ENCODE results near the gene RASD2. TPM values are rescaled to one million over a fixed set of nuclear protein-coding genes. Genes with fewer than 3 reads are reported as not detected.

The RASD2 gene
- total and polyA plus RNA-seq, 2 donors (not counting 1 experiment from before 2014, with no cell fraction given), result under 0.01 to 0.01 TPM

DNA sequence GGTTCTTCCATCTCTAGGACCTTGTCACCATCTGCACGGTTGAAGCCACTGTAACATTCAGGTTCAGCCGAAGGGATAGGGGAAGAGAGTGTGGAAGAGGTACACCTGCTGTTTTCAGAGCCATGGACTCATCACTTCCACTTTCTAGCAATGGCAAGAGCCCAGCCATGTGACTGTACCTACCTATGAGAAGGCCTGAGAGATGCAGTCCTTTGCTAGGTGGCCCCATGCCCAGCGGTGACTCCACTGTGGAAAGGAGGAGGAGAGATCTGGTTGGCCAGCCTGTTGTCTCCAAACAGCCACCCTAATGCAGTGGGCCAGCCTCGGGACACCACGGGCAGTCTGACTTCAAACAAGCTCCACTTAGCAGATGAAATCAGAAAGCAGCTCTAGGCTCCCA lies 16.0 kb downstream of the RASD2 start:
- TF ChIP-seq, protein P1, sequence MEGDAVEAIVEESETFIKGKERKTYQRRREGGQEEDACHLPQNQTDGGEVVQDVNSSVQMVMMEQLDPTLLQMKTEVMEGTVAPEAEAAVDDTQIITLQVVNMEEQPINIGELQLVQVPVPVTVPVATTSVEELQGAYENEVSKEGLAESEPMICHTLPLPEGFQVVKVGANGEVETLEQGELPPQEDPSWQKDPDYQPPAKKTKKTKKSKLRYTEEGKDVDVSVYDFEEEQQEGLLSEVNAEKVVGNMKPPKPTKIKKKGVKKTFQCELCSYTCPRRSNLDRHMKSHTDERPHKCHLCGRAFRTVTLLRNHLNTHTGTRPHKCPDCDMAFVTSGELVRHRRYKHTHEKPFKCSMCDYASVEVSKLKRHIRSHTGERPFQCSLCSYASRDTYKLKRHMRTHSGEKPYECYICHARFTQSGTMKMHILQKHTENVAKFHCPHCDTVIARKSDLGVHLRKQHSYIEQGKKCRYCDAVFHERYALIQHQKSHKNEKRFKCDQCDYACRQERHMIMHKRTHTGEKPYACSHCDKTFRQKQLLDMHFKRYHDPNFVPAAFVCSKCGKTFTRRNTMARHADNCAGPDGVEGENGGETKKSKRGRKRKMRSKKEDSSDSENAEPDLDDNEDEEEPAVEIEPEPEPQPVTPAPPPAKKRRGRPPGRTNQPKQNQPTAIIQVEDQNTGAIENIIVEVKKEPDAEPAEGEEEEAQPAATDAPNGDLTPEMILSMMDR (conservative IDR thresholded peaks at IDR 0.05 in 1 of 2, IDR thresholded peaks at IDR 0.05 in 1 of 2; ENCODE audit: low read depth in 1 of 2, low read length in 2 of 2), result no peak
- no peak for TF ChIP-seq EZH2 (IDR thresholded peaks at IDR 0.05; ENCODE audit: low read length, missing control alignments)
- Histone ChIP-seq H3K36me3 (ENCODE audit: control insufficient read depth, insufficient read depth, low read length) (no peaks in the 10 kb centered on the region), H3K4me1 (ENCODE audit: control insufficient read depth, extremely low read depth, insufficient read depth, low read length) (no peaks in the 10 kb centered on the region), H3K9me3 (ENCODE audit: control insufficient read depth, insufficient read depth, low read depth, low read length) (no peaks in the 10 kb centered on the region), H3K27ac (ENCODE audit: insufficient read depth, low read length) (no peak overlapping the region), H3K27me3 (ENCODE audit: control insufficient read depth, insufficient read depth, low read length) (peaks cover 13% of the 10 kb centered on the region), H3K9ac (ENCODE audit: insufficient read depth, low read length) (no peak overlapping the region), H2AFZ (ENCODE audit: low read length) (no peak overlapping the region), H3K79me2 (ENCODE audit: control insufficient read depth, insufficient read depth, low read length) (no peaks in the 10 kb centered on the region), H3K4me2 (ENCODE audit: extremely low read depth, insufficient read depth, low read length) (no peak overlapping the region), H3K4me3 (replicated peaks in 1 of 4; ENCODE audit: control extremely low read depth in 1 of 4, insufficient read depth in 1 of 4, low read depth in 3 of 4, low read length in 4 of 4) (no peak overlapping the region), H4K20me1 (ENCODE audit: control insufficient read depth, extremely low read depth, insufficient read depth, low read length) (no peaks in the 10 kb centered on the region)
- DNase-seq (ENCODE audit: low read depth in 2 of 2), result peak in 1 of 2 donors; percentile 24

DNA sequence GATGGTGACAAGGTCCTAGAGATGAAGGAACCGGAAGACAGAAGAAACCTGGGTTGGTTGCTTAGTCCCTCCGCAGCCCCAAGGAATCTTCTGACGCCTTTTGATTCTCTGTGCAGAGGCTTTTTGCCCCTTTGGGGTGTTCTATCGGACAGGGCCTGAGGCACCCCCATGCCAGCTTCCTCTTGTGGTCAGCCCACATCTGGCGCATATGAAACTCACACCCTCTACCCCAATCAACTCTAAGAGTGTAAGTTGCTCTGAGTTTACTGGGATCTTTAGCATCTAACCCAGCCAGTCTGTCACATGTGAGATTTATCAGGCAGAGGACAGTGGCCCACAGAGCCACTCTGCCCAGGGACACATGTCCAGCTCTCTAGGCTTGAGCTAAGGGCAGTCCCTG lies 17.4 kb downstream of the RASD2 start:
- Histone ChIP-seq H2AFZ (ENCODE audit: low read length) (no peak overlapping the region), H3K36me3 (ENCODE audit: control insufficient read depth, insufficient read depth, low read length) (no peaks in the 10 kb centered on the region), H3K27me3 (ENCODE audit: control insufficient read depth, insufficient read depth, low read length) (peaks cover 13% of the 10 kb centered on the region), H3K27ac (ENCODE audit: insufficient read depth, low read length) (no peak overlapping the region), H3K4me1 (ENCODE audit: control insufficient read depth, extremely low read depth, insufficient read depth, low read length) (no peaks in the 10 kb centered on the region), H3K4me2 (ENCODE audit: extremely low read depth, insufficient read depth, low read length) (no peak overlapping the region), H3K4me3 (replicated peaks in 1 of 4; ENCODE audit: control extremely low read depth in 1 of 4, insufficient read depth in 1 of 4, low read depth in 3 of 4, low read length in 4 of 4) (no peak overlapping the region), H3K79me2 (ENCODE audit: control insufficient read depth, insufficient read depth, low read length) (no peaks in the 10 kb centered on the region), H3K9me3 (ENCODE audit: control insufficient read depth, insufficient read depth, low read depth, low read length) (no peaks in the 10 kb centered on the region), H3K9ac (ENCODE audit: insufficient read depth, low read length) (no peak overlapping the region), H4K20me1 (ENCODE audit: control insufficient read depth, extremely low read depth, insufficient read depth, low read length) (no peaks in the 10 kb centered on the region)
- DNase-seq (ENCODE audit: low read depth in 2 of 2), result no peak
- TF ChIP-seq, protein P1 (conservative IDR thresholded peaks at IDR 0.05 in 1 of 2, IDR thresholded peaks at IDR 0.05 in 1 of 2; ENCODE audit: low read depth in 1 of 2, low read length in 2 of 2), result no peak
- no peak for TF ChIP-seq EZH2 (IDR thresholded peaks at IDR 0.05; ENCODE audit: low read length, missing control alignments)

DNA sequence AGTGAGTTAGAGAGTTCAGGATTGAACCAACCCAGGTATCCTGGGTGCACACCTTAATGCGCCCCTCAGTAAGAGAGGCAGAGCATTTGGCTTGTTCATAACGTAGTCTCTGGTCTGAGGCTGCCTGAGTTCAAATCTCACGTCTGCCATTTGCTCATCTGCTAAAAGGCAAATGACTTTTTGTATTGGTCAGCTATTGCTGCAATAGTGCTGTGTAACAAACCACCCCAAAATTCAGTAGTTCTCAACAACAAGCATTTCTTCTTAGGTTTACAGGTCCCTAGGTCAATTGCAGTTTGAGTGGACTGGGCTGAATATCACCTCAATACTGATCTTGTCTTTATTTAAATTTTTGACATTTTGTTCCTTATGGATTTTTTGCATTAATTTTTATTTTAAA lies 18.1 kb downstream of the RASD2 start:
- H3K9ac ChIP-seq (ENCODE audit: insufficient read depth, low read length), result no peak overlapping the region
- no peak for DNase-seq (ENCODE audit: low read depth in 2 of 2)
- H3K36me3 ChIP-seq (ENCODE audit: control insufficient read depth, insufficient read depth, low read length), result no peaks in the 10 kb centered on the region
- TF ChIP-seq EZH2 (IDR thresholded peaks at IDR 0.05; ENCODE audit: low read length, missing control alignments), result no peak
- TF ChIP-seq, protein P1 (conservative IDR thresholded peaks at IDR 0.05 in 1 of 2, IDR thresholded peaks at IDR 0.05 in 1 of 2; ENCODE audit: low read depth in 1 of 2, low read length in 2 of 2), result no peak
- no peaks in the 10 kb centered on the region for H3K4me1 ChIP-seq (ENCODE audit: control insufficient read depth, extremely low read depth, insufficient read depth, low read length)
- H4K20me1 ChIP-seq (ENCODE audit: control insufficient read depth, extremely low read depth, insufficient read depth, low read length), result no peaks in the 10 kb centered on the region
- H3K27me3 ChIP-seq (ENCODE audit: control insufficient read depth, insufficient read depth, low read length), result peaks cover 13% of the 10 kb centered on the region
- H3K9me3 ChIP-seq (ENCODE audit: control insufficient read depth, insufficient read depth, low read depth, low read length), result no peaks in the 10 kb centered on the region
- H2AFZ ChIP-seq (ENCODE audit: low read length), result no peak overlapping the region
- no peaks in the 10 kb centered on the region for H3K79me2 ChIP-seq (ENCODE audit: control insufficient read depth, insufficient read depth, low read length)
- no peak overlapping the region for H3K4me3 ChIP-seq (replicated peaks in 1 of 4; ENCODE audit: control extremely low read depth in 1 of 4, insufficient read depth in 1 of 4, low read depth in 3 of 4, low read length in 4 of 4)
- no peak overlapping the region for H3K27ac ChIP-seq (ENCODE audit: insufficient read depth, low read length)
- H3K4me2 ChIP-seq (ENCODE audit: extremely low read depth, insufficient read depth, low read length), result no peak overlapping the region

Data from fibroblast of lung (primary cell).